Hematopoietic multipotent progenitor cell (in vitro differentiated cells): ENCODE results near the gene RNF148. TPM values are rescaled to one million over a fixed set of nuclear protein-coding genes. Genes with fewer than 3 reads are reported as not detected.

Source experiments
- DNase-seq, 3 donors: peaks; one replicate each; pipeline ENCODE4 v3.0.0-alpha.2; 2011 to 2015; ENCODE audit warnings: low read depth in 2 of 3, low spot score in 2 of 3
- total RNA-seq: library from RNA; depleted of rRNA; stranded (reverse); fragments of >200 nt; gene quantifications from one replicate; pipeline ENCODE4 v1.2.3, GENCODE V29; 2012

The RNF148 gene
- not detected for total RNA-seq

- no peak for DNase-seq
Measured at GRCh38 chr7:122702872-122703510, at the start of gene RNF148. RNF148 (minus strand) TSS chr7:122702922; CDS start chr7:122702750, 172 bp downstream.

- DNase-seq, result no peak
Measured at GRCh38 chr7:122750389-122750788, 47.7 kb upstream of the RNF148 start.

- no peak for DNase-seq
Measured at GRCh38 chr7:122748195-122748594, 45.5 kb upstream of the RNF148 start.

GRCh38 chr7:122746948-122747347, 44.2 kb upstream of the RNF148 start:
- no peak for DNase-seq

- no peak for DNase-seq
Measured at GRCh38 chr7:122743211-122743610, 40.5 kb upstream of the RNF148 start.

GRCh38 chr7:122738947-122739346, 36.2 kb upstream of the RNF148 start:
- no peak for DNase-seq

GRCh38 chr7:122736183-122736582, 33.5 kb upstream of the RNF148 start:
- no peak for DNase-seq

- no peak for DNase-seq
Measured at GRCh38 chr7:122727759-122728158, 25.0 kb upstream of the RNF148 start.

- no peak for DNase-seq
Measured at GRCh38 chr7:122727354-122727753, 24.6 kb upstream of the RNF148 start.

GRCh38 chr7:122726881-122727280, 24.2 kb upstream of the RNF148 start:
- DNase-seq, result no peak

GRCh38 chr7:122724366-122724765, 21.6 kb upstream of the RNF148 start:
- no peak for DNase-seq

- no peak for DNase-seq
Measured at GRCh38 chr7:122719010-122719578, 16.4 kb upstream of the RNF148 start.

GRCh38 chr7:122717356-122718089, 14.8 kb upstream of the RNF148 start:
- DNase-seq, result no peak

GRCh38 chr7:122715183-122715582, 12.5 kb upstream of the RNF148 start:
- no peak for DNase-seq

- no peak for DNase-seq
Measured at GRCh38 chr7:122710916-122711315, 8.2 kb upstream of the RNF148 start.

- no peak for DNase-seq
Measured at GRCh38 chr7:122709930-122710646, 7.4 kb upstream of the RNF148 start.

GRCh38 chr7:122706836-122707235, 4.1 kb upstream of the RNF148 start:
- no peak for DNase-seq

- DNase-seq, result no peak
Measured at GRCh38 chr7:122699017-122699416, 3.7 kb downstream of the RNF148 start, which contains the start of gene RNF133. RNF133 (minus strand) TSS chr7:122699117; CDS start chr7:122698918, 199 bp downstream.

- DNase-seq, result no peak
Measured at GRCh38 chr7:122695816-122696215, 6.9 kb downstream of the RNF148 start.

GRCh38 chr7:122694697-122695096, 8.0 kb downstream of the RNF148 start:
- DNase-seq, result no peak

- no peak for DNase-seq
Measured at GRCh38 chr7:122692769-122693309, 9.9 kb downstream of the RNF148 start.
